ENCODE results near the gene ZFAND4. TPM values are rescaled to one million over a fixed set of nuclear protein-coding genes. Genes with fewer than 3 reads are reported as not detected.

Gene ZFAND4
- total and polyA plus RNA-seq, 9 of the 15 experiments (the other 6 are each of a cell fraction or from before 2014, with no cell fraction given): 0.42 to 3.0 (median 1.5) TPM

DNA sequence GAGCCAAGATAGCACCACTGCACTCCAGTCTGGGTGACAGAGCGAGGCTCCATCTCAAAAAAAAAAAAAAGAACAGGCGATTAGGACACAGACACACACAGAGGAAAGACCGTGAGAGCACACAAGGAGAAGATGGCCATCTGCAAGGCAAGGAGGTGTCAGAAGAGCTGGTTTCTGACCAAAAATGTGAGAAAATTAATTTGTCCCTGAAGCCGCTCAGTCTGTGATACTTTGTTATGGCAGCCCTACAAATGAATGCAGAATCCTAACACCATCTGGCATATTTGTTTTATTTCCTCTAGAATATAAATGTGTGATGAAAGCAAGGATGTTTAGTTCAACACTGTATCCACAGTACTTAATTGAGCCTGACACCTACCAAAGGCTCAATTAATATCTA is 69.7 kb downstream of the ZFAND4 start:
- H3K9me1 ChIP-seq (ENCODE audit: control insufficient read depth, insufficient read depth, low read length): no peaks in the 10 kb centered on the region
- FAIRE-seq (no peak), DNase-seq (ENCODE audit: extremely low read depth in 1 of 4, low spot score in 3 of 4) (no peak), ATAC-seq (no peak)
- no TSS peak for BruUV-seq (replicated peaks)
- peaks cover 12% of the 10 kb centered on the region for H3K9me3 ChIP-seq (replicated peaks; ENCODE audit: control insufficient read depth, insufficient read depth, low read depth, low read length)
- no peak overlapping the region for H2AFZ ChIP-seq (ENCODE audit: low read depth, low read length)
- in situ Hi-C loops (cut with MboI) (no loop called here), intact Hi-C loops (cut with micrococcal nuclease) (no loop called here)
- H3K79me2 ChIP-seq (ENCODE audit: control insufficient read depth, insufficient read depth, low read length): no peaks in the 10 kb centered on the region
- TF ChIP-seq ELF1 (tag; IDR thresholded peaks at IDR 0.05) (no peak), WHSC1 (IDR thresholded peaks at IDR 0.05; ENCODE audit: low read length) (no peak), CREB1 (IDR thresholded peaks at IDR 0.05) (no peak), CREB1 (CRISPR knock-in tag; IDR thresholded peaks at IDR 0.05) (no peak), SMAD1 (IDR thresholded peaks at IDR 0.05; ENCODE audit: low read depth, low read length, partially characterized antibody) (no peak), FIP1L1 (IDR thresholded peaks at IDR 0.05; ENCODE audit: low read depth, low read length, poor library complexity, severe bottlenecking) (no peak), FOS (IDR thresholded peaks at IDR 0.05; ENCODE audit: extremely low read depth, insufficient read length) (no peak)
- 33% methylated on average over 4 of the region's 4 CpGs for whole genome bisulfite sequencing (ENCODE audit: insufficient coverage, low coverage, missing lambda C conversion rate)
- no peaks in the 10 kb centered on the region for H4K20me1 ChIP-seq (replicated peaks; ENCODE audit: control insufficient read depth, insufficient read depth, low read length)
- ChIA-PET CTCF (ENCODE audit: low intra/inter-chr PET ratio) (no interaction called here), POLR2A (interaction anchor here (1.0 kb wide), 1 partner anchor 126 kb away, joined by 3 read pairs; no protein-coding TSS in a partner anchor)
- H3K36me3 ChIP-seq (ENCODE audit: control insufficient read depth, insufficient read depth, low read length): no peaks in the 10 kb centered on the region
- no peak overlapping the region for H3K9ac ChIP-seq (ENCODE audit: insufficient read depth in 1 of 2, low read depth in 2 of 2, low read length in 2 of 2)
- no peak overlapping the region for H3K4me3 ChIP-seq
- no peak overlapping the region for H3K4me2 ChIP-seq (ENCODE audit: insufficient read depth, low read length)
- H3K4me1 ChIP-seq (replicated peaks in 1 of 2; ENCODE audit: control insufficient read depth in 2 of 2, insufficient read depth in 2 of 2, low read length in 2 of 2): no peaks in the 10 kb centered on the region
- no peaks in the 10 kb centered on the region for H3K27me3 ChIP-seq (ENCODE audit: control insufficient read depth in 2 of 2, insufficient read depth in 2 of 2, low read length in 2 of 2)
- H3K27ac ChIP-seq (ENCODE audit: extremely low read depth, low read depth, low read length): no peak overlapping the region
